ENCODE measurements around the gene AK1.

Gene AK1

GRCh38 chr9:127912882-127913281 lies 35.4 kb upstream of the AK1 start:
- H3K4me3 ChIP-seq, result no peak overlapping the region
- H3K9me3 ChIP-seq, result no peaks in the 10 kb centered on the region
- H3K27me3 ChIP-seq, result no peaks in the 10 kb centered on the region
- intact Hi-C loops (cut with DNase I; ENCODE audit: low total_unique reads), result no loop called here
- TF ChIP-seq, protein P1, sequence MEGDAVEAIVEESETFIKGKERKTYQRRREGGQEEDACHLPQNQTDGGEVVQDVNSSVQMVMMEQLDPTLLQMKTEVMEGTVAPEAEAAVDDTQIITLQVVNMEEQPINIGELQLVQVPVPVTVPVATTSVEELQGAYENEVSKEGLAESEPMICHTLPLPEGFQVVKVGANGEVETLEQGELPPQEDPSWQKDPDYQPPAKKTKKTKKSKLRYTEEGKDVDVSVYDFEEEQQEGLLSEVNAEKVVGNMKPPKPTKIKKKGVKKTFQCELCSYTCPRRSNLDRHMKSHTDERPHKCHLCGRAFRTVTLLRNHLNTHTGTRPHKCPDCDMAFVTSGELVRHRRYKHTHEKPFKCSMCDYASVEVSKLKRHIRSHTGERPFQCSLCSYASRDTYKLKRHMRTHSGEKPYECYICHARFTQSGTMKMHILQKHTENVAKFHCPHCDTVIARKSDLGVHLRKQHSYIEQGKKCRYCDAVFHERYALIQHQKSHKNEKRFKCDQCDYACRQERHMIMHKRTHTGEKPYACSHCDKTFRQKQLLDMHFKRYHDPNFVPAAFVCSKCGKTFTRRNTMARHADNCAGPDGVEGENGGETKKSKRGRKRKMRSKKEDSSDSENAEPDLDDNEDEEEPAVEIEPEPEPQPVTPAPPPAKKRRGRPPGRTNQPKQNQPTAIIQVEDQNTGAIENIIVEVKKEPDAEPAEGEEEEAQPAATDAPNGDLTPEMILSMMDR (IDR thresholded peaks at IDR 0.05), result no peak
- no peak overlapping the region for H3K27ac ChIP-seq
- no peak for DNase-seq
- H3K4me1 ChIP-seq, result peaks cover 0 to 30% (median 26%) of the 10 kb centered on the region in 4 donors
- H3K36me3 ChIP-seq, result peaks cover 10 to 57% (median 42%) of the 10 kb centered on the region in 3 donors

GRCh38 chr9:127912296-127912695 lies 34.8 kb upstream of the AK1 start:
- Histone ChIP-seq H3K36me3 (peaks cover 10 to 59% (median 42%) of the 10 kb centered on the region in 3 donors), H3K4me3 (no peak overlapping the region), H3K9me3 (no peaks in the 10 kb centered on the region), H3K4me1 (peaks cover 0 to 27% (median 21%) of the 10 kb centered on the region in 4 donors), H3K27me3 (no peaks in the 10 kb centered on the region), H3K27ac (no peak overlapping the region)
- TF ChIP-seq, protein P1 (IDR thresholded peaks at IDR 0.05), result no peak
- DNase-seq, result no peak
- intact Hi-C loops (cut with DNase I; ENCODE audit: low total_unique reads), result no loop called here

- Histone ChIP-seq H3K36me3 (peaks cover 10 to 59% (median 42%) of the 10 kb centered on the region in 3 donors), H3K4me3 (no peak overlapping the region), H3K27me3 (no peaks in the 10 kb centered on the region), H3K9me3 (no peaks in the 10 kb centered on the region), H3K27ac (no peak overlapping the region), H3K4me1 (peaks cover 0 to 32% (median 23%) of the 10 kb centered on the region in 4 donors)
- intact Hi-C loops (cut with DNase I; ENCODE audit: low total_unique reads), result no loop called here
- TF ChIP-seq, protein P1 (IDR thresholded peaks at IDR 0.05), result no peak
- DNase-seq, result no peak
These were observed 33.2 kb upstream of the AK1 start for GRCh38 chr9:127910613-127911205.

DNA sequence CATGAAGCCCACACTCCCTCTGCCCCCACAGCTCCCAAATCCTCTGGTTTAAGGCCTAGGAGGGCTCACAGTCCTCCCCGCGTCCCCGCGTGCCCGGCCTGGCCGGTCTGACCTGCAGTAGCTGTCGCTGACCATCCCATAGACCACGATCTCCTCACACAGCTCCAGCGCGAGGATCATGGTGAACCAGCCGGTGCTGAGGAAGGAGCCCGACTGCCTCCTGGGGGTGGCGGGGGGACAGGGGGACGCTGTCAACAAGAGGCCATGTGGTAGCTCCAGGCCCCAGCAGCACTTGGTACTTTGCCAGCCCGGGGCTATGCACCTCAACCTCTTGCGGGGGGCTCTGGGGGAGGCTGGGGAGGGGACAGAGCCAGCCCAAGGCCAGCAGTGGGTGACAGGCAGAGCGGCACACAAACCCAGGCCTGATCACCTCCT lies 32.4 kb upstream of the AK1 start:
- H3K4me1 ChIP-seq, result peaks cover 0 to 32% (median 24%) of the 10 kb centered on the region in 4 donors
- H3K27ac ChIP-seq, result peak overlapping the region in 1 of 2 donors; percentile 11
- no peak for DNase-seq
- intact Hi-C loops (cut with DNase I; ENCODE audit: low total_unique reads), result no loop called here
- TF ChIP-seq, protein P1 (IDR thresholded peaks at IDR 0.05), result no peak
- H3K9me3 ChIP-seq, result no peaks in the 10 kb centered on the region
- no peaks in the 10 kb centered on the region for H3K27me3 ChIP-seq
- no peak overlapping the region for H3K4me3 ChIP-seq
- H3K36me3 ChIP-seq, result peaks cover 10 to 59% (median 42%) of the 10 kb centered on the region in 3 donors

DNA sequence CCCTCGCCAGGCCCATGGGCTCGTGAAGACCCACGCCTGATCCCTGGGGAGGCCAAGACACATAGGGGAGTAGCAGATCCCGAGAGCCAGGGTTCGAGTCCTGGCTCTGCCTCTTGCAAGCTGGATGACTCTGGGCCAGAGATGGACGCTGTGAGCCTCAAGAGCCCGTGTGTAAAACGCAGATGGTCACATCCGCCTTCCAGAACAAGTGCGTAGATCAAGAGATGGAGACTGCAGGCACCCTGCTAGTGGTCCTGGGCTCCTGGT lies 31.1 kb upstream of the AK1 start:
- intact Hi-C loops (cut with DNase I; ENCODE audit: low total_unique reads), result no loop called here
- H3K27me3 ChIP-seq, result no peaks in the 10 kb centered on the region
- peaks cover 10 to 52% (median 40%) of the 10 kb centered on the region in 3 donors for H3K36me3 ChIP-seq
- no peak overlapping the region for H3K27ac ChIP-seq
- TF ChIP-seq, protein P1 (IDR thresholded peaks at IDR 0.05), result no peak
- H3K9me3 ChIP-seq, result no peaks in the 10 kb centered on the region
- H3K4me1 ChIP-seq, result peaks cover 0 to 40% (median 36%) of the 10 kb centered on the region in 4 donors
- H3K4me3 ChIP-seq, result no peak overlapping the region
- DNase-seq, result no peak

Data from tibial artery (tissue), 4 donors.